Loucy (cell line): ENCODE results near the gene KEAP1.

Experiments
- CTCF ChIP-seq: fragments of 200-600 bp; sonication (generic); conservative IDR thresholded peaks from 2 replicates; pipeline ENCODE4 v1.5.1; 2014; ENCODE audit warnings: mild to moderate bottlenecking, antibody characterized with exemption, low read length
- EZH2phosphoT487 ChIP-seq: fragments of 200-600 bp; IDR thresholded peaks from 2 replicates; pipeline ENCODE4 v1.6.1; 2018; ENCODE audit warnings: antibody characterized with exemption, mild to moderate bottlenecking, moderate library complexity, borderline replicate concordance

DNA sequence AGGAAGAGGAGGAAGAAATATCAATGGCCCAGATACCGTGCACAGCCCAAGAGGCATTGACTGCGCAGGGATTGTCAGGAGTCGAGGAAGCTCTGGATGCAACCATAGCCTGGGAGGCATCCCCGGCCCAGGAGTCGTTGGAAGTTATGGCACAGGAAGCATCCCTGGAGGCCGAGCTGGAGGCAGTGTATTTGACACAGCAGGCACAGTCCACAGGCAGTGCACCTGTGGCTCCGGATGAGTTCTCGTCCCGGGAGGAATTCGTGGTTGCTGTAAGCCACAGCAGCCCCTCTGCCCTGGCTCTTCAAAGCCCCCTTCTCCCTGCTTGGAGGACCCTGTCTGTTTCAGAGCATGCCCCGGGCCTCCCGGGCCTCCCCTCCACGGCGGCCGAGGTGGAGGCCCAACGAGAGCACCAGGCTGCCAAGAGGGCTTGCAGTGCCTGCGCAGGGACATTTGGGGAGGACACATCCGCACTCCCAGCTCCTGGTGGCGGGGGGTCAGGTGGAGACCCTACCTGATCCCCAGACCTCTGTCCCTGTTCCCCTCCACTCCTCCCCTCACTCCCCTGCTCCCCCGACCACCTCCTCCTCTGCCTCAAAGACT is 36.0 kb downstream of the KEAP1 start:
- TF ChIP-seq CTCF: no peak
- no peak for TF ChIP-seq EZH2phosphoT487
